B cell (primary cell): ENCODE data around the gene OXSR1. TPM values are rescaled to one million over a fixed set of nuclear protein-coding genes. Genes with fewer than 3 reads are reported as not detected.
A peak's percentile ranks its signal among the peaks of the same experiment; 100 is the strongest.

Experiments
- ATAC-seq: fragments of 200-7000 bp; cut with Tn5 transposase; one replicate; pipeline ENCODE4 v1.10.0; 2021; ENCODE audit warnings: low read depth, mild to moderate bottlenecking, moderate number of reproducible peaks, moderate library complexity
- CTCF ChIA-PET: fragments of 350-600 bp; sonication (Branson Sonifier 250); formaldehyde crosslinking; loops from one replicate; lab custom pipeline; 2021; ENCODE audit warnings: antibody characterized with exemption, inconsistent platforms; lab: Charles Lee
- POLR2A ChIA-PET: fragments of 350-600 bp; sonication (Branson Sonifier 250); formaldehyde crosslinking; loops from one replicate; lab custom pipeline; 2021; ENCODE audit warnings: antibody characterized with exemption; lab: Charles Lee
- DNase-seq: peaks from one replicate; pipeline ENCODE4 v3.0.0; 2013
- H2AFZ ChIP-seq: 2 replicates; pipeline ENCODE4 v1.6.1; 2012; ENCODE audit warnings: mild to moderate bottlenecking, low read depth, low read length; ENCODE audit not compliant: insufficient read depth, poor library complexity, severe bottlenecking
- H3K27ac ChIP-seq, 2 donors: 1 replicate in 1 of 2; 2 replicates in 1 of 2; pipeline ENCODE4 v1.5.1; 2012 to 2013; ENCODE audit warnings: low read length in 2 of 2, mild to moderate bottlenecking in 2 of 2, moderate library complexity in 1 of 2
- H3K27me3 ChIP-seq, 4 experiments: fragments of 200-600 bp in 1 of 4; sonication (generic) in 1 of 4; replicated peaks in 1 of 4; 1 replicate in 2 of 4; 2 replicates in 2 of 4; pipeline versions ENCODE4 v1.6.1 to v1.7.0; 2013 to 2016; ENCODE audit warnings: low read length in 3 of 4, mild to moderate bottlenecking in 2 of 4, mixed read lengths in 1 of 4, moderate library complexity in 1 of 4; ENCODE audit not compliant: insufficient read depth in 4 of 4, control insufficient read depth in 3 of 4; ENCODE audit errors: control extremely low read depth in 1 of 4
- H3K36me3 ChIP-seq, 2 experiments: replicated peaks in 1 of 2; 1 replicate in 1 of 2; 2 replicates in 1 of 2; pipeline versions ENCODE4 v1.6.1 to v1.7.1; 2013; ENCODE audit warnings: low read length in 1 of 2; ENCODE audit not compliant: insufficient read depth in 2 of 2, control insufficient read depth in 1 of 2; ENCODE audit errors: control extremely low read depth in 1 of 2, extremely low read depth in 1 of 2
- H3K4me1 ChIP-seq, 2 donors: fragments of 200-600 bp in 1 of 2; sonication (generic) in 1 of 2; 1 replicate in 1 of 2; 2 replicates in 1 of 2; pipeline versions ENCODE4 v1.5.1 to v1.6.1; 2013 to 2017; ENCODE audit warnings: low read length in 2 of 2; ENCODE audit not compliant: control insufficient read depth in 2 of 2, insufficient read depth in 2 of 2
- H3K4me2 ChIP-seq: replicated peaks from 2 replicates; pipeline ENCODE3; 2012; ENCODE audit warnings: mild to moderate bottlenecking, low read depth, low read length; ENCODE audit not compliant: poor library complexity, severe bottlenecking
- H3K4me3 ChIP-seq, 5 experiments: fragments of 200-600 bp in 1 of 5; sonication (generic) in 1 of 5; 1 replicate in 3 of 5; 2 replicates in 2 of 5; pipeline versions ENCODE4 v1.5.1 to v1.7.0; 2011 to 2016; ENCODE audit warnings: low read length in 4 of 5, mild to moderate bottlenecking in 4 of 5, low read depth in 2 of 5, control low read depth in 1 of 5, moderate library complexity in 1 of 5; ENCODE audit not compliant: insufficient read depth in 1 of 5; ENCODE audit errors: control extremely low read depth in 1 of 5, extremely low read depth in 1 of 5
- H3K79me2 ChIP-seq: fragments of 200-600 bp; sonication (generic); one replicate; pipeline ENCODE4 v1.6.0; 2016; ENCODE audit warnings: low read length; ENCODE audit not compliant: control insufficient read depth, insufficient read depth
- H3K9ac ChIP-seq: fragments of 200-600 bp; sonication (generic); 2 replicates; pipeline ENCODE4 v1.6.1; 2017; ENCODE audit warnings: mild to moderate bottlenecking, low read length, moderate library complexity
- H3K9me3 ChIP-seq, 3 donors: one replicate each; pipeline versions ENCODE4 v1.6.1 to v1.7.1; 2013; ENCODE audit warnings: low read length in 2 of 3; ENCODE audit not compliant: control insufficient read depth in 2 of 3, insufficient read depth in 1 of 3; ENCODE audit errors: control extremely low read depth in 1 of 3
- H4K20me1 ChIP-seq: 2 replicates; pipeline ENCODE4 v1.6.0; 2012; ENCODE audit warnings: mild to moderate bottlenecking, low read length; ENCODE audit not compliant: insufficient read depth, control insufficient read depth, poor library complexity, severe bottlenecking
- H3K27ac Mint-ChIP-seq: one replicate; pipeline ENCODE4 v1.8.0; 2021; ENCODE audit warnings: mixed read lengths
- H3K27me3 Mint-ChIP-seq: one replicate; pipeline ENCODE4 v1.8.0; 2021; ENCODE audit warnings: mixed read lengths
- H3K4me1 Mint-ChIP-seq: one replicate; pipeline ENCODE4 v1.8.0; 2021; ENCODE audit warnings: mixed read lengths
- H3K4me3 Mint-ChIP-seq: one replicate; pipeline ENCODE4 v1.8.0; 2021; ENCODE audit warnings: mixed read lengths
- H3K9me3 Mint-ChIP-seq: one replicate; pipeline ENCODE4 v1.8.0; 2022; ENCODE audit warnings: mixed read lengths; ENCODE audit not compliant: insufficient read depth
- EZH2 ChIP-seq: IDR thresholded peaks from 2 replicates; pipeline ENCODE4 v1.6.1; 2012; ENCODE audit warnings: borderline replicate concordance, low read depth, mild to moderate bottlenecking, moderate library complexity, low read length; ENCODE audit not compliant: insufficient read depth, poor library complexity, severe bottlenecking
- WGBS: methylation state at CpG from one replicate; pipeline ENCODE4 v1.1.5; 2013; ENCODE audit warnings: missing lambda C conversion rate; ENCODE audit not compliant: insufficient coverage; 5-methylcytosine and 5-hydroxymethylcytosine counted together
- intact Hi-C: fragments of 100-400 bp; cut with micrococcal nuclease; formaldehyde crosslinking; loops from one replicate; pipeline ENCODE4 v1.10.0; 2022
- polyA plus RNA-seq: library from polyadenylated mRNA; depleted of rRNA; stranded (reverse); fragments of >200 nt; gene quantifications from 2 replicates; pipeline ENCODE4 v1.2.3, GENCODE V29; 2012
- total RNA-seq, 2 donors: library from RNA; stranded (reverse); fragments of 120-200 nt in 1 of 2; gene quantifications; 1 replicate in 1 of 2; 2 replicates in 1 of 2; pipeline versions ENCODE4 v1.2.3 to v1.2.4, GENCODE V29; 2013 to 2022
- TF ChIP-seq, protein P1 (sequence below): fragments of 200-600 bp; IDR thresholded peaks from one replicate; pipeline ENCODE4 v1.8.0; 2022; ENCODE audit warnings: antibody characterized with exemption, mild to moderate bottlenecking

Gene OXSR1
- total and polyA plus RNA-seq, 2 donors (not counting 1 experiment from before 2014, with no cell fraction given): 15.5 to 41.5 TPM

DNA sequence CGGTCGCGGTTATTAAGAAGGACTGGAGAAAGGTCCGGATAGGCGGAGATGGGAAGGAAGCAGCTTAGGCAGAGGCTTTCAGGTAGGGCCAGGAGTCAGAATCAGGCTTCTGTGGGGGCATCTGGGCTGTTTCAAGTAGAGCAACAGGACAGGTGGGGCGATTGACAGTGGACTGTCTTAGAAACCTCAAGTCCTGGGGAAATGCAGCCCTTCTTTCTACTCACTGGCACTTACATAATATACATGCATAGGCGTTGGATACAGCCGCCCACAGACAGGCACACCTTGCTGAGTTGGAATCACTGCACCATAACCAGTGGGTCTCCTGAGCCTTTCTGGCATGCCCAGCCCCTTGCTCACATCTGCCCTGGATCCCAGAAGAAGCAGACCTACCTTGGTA, 26.1 kb upstream of the OXSR1 start:
- TF ChIP-seq EZH2: no peak
- TF ChIP-seq, protein P1, sequence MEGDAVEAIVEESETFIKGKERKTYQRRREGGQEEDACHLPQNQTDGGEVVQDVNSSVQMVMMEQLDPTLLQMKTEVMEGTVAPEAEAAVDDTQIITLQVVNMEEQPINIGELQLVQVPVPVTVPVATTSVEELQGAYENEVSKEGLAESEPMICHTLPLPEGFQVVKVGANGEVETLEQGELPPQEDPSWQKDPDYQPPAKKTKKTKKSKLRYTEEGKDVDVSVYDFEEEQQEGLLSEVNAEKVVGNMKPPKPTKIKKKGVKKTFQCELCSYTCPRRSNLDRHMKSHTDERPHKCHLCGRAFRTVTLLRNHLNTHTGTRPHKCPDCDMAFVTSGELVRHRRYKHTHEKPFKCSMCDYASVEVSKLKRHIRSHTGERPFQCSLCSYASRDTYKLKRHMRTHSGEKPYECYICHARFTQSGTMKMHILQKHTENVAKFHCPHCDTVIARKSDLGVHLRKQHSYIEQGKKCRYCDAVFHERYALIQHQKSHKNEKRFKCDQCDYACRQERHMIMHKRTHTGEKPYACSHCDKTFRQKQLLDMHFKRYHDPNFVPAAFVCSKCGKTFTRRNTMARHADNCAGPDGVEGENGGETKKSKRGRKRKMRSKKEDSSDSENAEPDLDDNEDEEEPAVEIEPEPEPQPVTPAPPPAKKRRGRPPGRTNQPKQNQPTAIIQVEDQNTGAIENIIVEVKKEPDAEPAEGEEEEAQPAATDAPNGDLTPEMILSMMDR: no peak
- H3K9me3 Mint-ChIP-seq: no peaks in the 10 kb centered on the region
- Histone ChIP-seq H3K9me3 (no peaks in the 10 kb centered on the region), H3K9ac (peak overlapping the region; percentile 95), H3K27ac (peak overlapping the region; percentile 3 to 87), H4K20me1 (peaks cover 6% of the 10 kb centered on the region), H3K4me3 (peak overlapping the region; percentile 84 to 98 (median 92)), H3K79me2 (peaks cover 48% of the 10 kb centered on the region), H3K4me2 (peak overlapping the region; percentile 88), H2AFZ (peak overlapping the region; percentile 99), H3K36me3 (peaks cover 4 to 23% of the 10 kb centered on the region in 2 experiments), H3K4me1 (peaks cover 39 to 52% of the 10 kb centered on the region in 2 donors), H3K27me3 (no peaks in the 10 kb centered on the region)
- ATAC-seq: no peak
- no peaks in the 10 kb centered on the region for H3K27me3 Mint-ChIP-seq
- H3K4me1 Mint-ChIP-seq: peaks cover 67% of the 10 kb centered on the region
- intact Hi-C loops: loop anchor here (2.0 to 10.0 kb wide), 5 partner anchors 14 to 1268 kb away; partner anchors contain the start of genes GORASP1, RPSA, SLC25A38 and TTC21A
- DNase-seq: no peak
- CTCF ChIA-PET: interaction anchor here (4.9 kb wide), 1 partner anchor 25 kb away, joined by 41 read pairs; the partner anchor contains the start of gene OXSR1
- POLR2A ChIA-PET: interaction anchor here (0.8 to 4.1 kb wide), 2 partner anchors 9 to 26 kb away, joined by 3 to 75 read pairs; partner anchors contain the start of gene OXSR1
- WGBS: 3% methylated on average over 7 of the region's 8 CpGs
- H3K27ac Mint-ChIP-seq: peak overlapping the region; percentile 94
- H3K4me3 Mint-ChIP-seq: peak overlapping the region; percentile 92

DNA sequence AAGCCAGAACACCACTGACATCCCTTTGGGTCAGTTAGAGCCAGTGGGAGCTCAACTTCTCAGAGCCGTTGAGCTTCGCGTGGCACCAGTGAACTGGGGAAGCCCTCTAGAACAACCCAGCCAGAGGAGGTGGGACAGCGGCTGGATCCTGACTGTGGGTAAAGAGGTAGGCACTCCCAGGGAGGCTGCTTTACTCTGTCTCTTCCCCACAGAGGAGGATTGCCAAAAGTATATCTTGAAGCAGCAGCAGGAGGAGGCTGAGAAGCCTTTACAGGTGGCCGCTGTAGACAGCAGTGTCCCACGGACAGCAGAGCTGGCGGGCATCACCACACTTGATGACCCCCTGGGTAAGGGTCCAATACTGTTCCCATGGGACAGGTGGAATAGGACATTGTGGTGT, 25.7 kb upstream of the OXSR1 start:
- Histone ChIP-seq H3K9me3 (no peaks in the 10 kb centered on the region), H3K79me2 (peaks cover 45% of the 10 kb centered on the region), H3K4me1 (peaks cover 39 to 52% of the 10 kb centered on the region in 2 donors), H3K9ac (peak overlapping the region; percentile 95), H4K20me1 (peaks cover 5% of the 10 kb centered on the region), H3K4me3 (peak overlapping the region; percentile 84 to 98 (median 92)), H3K36me3 (peaks cover 4 to 19% of the 10 kb centered on the region in 2 experiments), H3K4me2 (peak overlapping the region; percentile 88), H3K27ac (peak overlapping the region; percentile 3 to 87), H2AFZ (peak overlapping the region; percentile 99), H3K27me3 (no peaks in the 10 kb centered on the region)
- CTCF ChIA-PET: interaction anchor here (1.0 to 4.9 kb wide), 2 partner anchors 25 to 381 kb away, joined by 3 to 41 read pairs; partner anchors contain the start of gene OXSR1
- WGBS: 84% methylated on average over 7 of the region's 7 CpGs
- Mint-ChIP-seq H3K4me1 (peaks cover 64% of the 10 kb centered on the region), H3K9me3 (no peaks in the 10 kb centered on the region), H3K4me3 (peak overlapping the region; percentile 92), H3K27me3 (no peaks in the 10 kb centered on the region), H3K27ac (peak overlapping the region; percentile 94)
- ATAC-seq (no peak), DNase-seq (no peak)
- intact Hi-C loops: loop anchor here (2.0 to 10.0 kb wide), 5 partner anchors 13 to 1268 kb away; partner anchors contain the start of genes GORASP1, RPSA, SLC25A38 and TTC21A
- no peak for TF ChIP-seq EZH2
- TF ChIP-seq, protein P1: no peak
- POLR2A ChIA-PET: interaction anchor here (0.8 to 4.1 kb wide), 2 partner anchors 9 to 25 kb away, joined by 3 to 75 read pairs; partner anchors contain the start of gene OXSR1
